Loucy (cell line): ENCODE measurements around the gene PIPOX.

Experiments
- EZH2phosphoT487 ChIP-seq: fragments of 200-600 bp; IDR thresholded peaks from 2 replicates; pipeline ENCODE4 v1.6.1; 2018; ENCODE audit warnings: antibody characterized with exemption, mild to moderate bottlenecking, moderate library complexity, borderline replicate concordance
- TF ChIP-seq, protein P1 (sequence below): fragments of 200-600 bp; sonication (generic); conservative IDR thresholded peaks from 2 replicates; pipeline ENCODE4 v1.5.1; 2014; ENCODE audit warnings: mild to moderate bottlenecking, antibody characterized with exemption, low read length

DNA sequence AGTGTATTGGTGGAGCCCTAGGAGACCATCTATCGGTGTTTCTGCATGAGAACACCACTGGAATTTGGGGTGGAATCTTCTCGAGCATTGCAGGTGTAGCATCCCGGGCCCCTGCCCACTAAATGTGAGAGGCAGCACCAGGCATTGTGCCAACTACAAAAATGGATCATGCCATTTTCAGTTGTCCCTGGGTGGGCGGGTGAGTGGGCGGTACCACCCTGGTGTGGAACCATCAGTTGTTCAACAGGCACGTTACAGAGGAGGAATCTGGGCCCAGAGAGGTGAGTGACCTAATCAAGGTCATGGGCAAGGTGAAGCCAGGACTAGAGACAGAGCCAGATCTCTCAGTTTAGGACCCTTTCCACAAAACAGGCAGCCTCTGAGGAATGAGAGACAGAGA lies 8.8 kb downstream of the PIPOX start:
- TF ChIP-seq, protein P1, sequence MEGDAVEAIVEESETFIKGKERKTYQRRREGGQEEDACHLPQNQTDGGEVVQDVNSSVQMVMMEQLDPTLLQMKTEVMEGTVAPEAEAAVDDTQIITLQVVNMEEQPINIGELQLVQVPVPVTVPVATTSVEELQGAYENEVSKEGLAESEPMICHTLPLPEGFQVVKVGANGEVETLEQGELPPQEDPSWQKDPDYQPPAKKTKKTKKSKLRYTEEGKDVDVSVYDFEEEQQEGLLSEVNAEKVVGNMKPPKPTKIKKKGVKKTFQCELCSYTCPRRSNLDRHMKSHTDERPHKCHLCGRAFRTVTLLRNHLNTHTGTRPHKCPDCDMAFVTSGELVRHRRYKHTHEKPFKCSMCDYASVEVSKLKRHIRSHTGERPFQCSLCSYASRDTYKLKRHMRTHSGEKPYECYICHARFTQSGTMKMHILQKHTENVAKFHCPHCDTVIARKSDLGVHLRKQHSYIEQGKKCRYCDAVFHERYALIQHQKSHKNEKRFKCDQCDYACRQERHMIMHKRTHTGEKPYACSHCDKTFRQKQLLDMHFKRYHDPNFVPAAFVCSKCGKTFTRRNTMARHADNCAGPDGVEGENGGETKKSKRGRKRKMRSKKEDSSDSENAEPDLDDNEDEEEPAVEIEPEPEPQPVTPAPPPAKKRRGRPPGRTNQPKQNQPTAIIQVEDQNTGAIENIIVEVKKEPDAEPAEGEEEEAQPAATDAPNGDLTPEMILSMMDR: no peak
- TF ChIP-seq EZH2phosphoT487: no peak
